ENCODE data around the gene HRH1. TPM values are rescaled to one million over a fixed set of nuclear protein-coding genes. Genes with fewer than 3 reads are reported as not detected.
"Not testable (repeated sequence)": the region's sequence is repeated elsewhere in the genome, so short reads cannot be mapped to it uniquely, and the experiment has no call there.

Gene HRH1
- 10 to 100 TPM; 10.9 to 12.2 (median 11.4) TPM for total RNA-seq

- peak within 1 kb of the TSS; percentile 69 for H3K27ac ChIP-seq
- peak in 1 of 2 donors; percentile 65 for DNase-seq (ENCODE audit: low spot score in 2 of 2)
- no peaks in the 10 kb centered on the region for H3K36me3 ChIP-seq
- H3K27me3 ChIP-seq: peaks cover 10% of the 10 kb centered on the region
- H3K4me3 ChIP-seq: peak within 1 kb of the TSS; percentile 64
- under 1% methylated on average over 40 of the region's 98 CpGs for WGBS
- H3K9me3 ChIP-seq: no peaks in the 10 kb centered on the region
- no peak for TF ChIP-seq POLR2AphosphoS5 (IDR thresholded peaks at IDR 0.05)
- TF ChIP-seq POLR2A (IDR thresholded peaks at IDR 0.05): peak in 1 of 2 donors; percentile 18
- peaks cover 27% of the 10 kb centered on the region for H3K4me1 ChIP-seq
Measured at GRCh38 chr3:11154036-11154952, at the start of gene HRH1. Gene HRH1 (plus strand): TSS chr3:11154493. CDS start chr3:11259038, 104,545 bp downstream.

- not testable (repeated sequence) for H3K27ac ChIP-seq; H3K9me3 ChIP-seq; H3K4me1 ChIP-seq; H3K27me3 ChIP-seq; H3K4me3 ChIP-seq; H3K36me3 ChIP-seq; DNase-seq (ENCODE audit: low spot score in 2 of 2)
- WGBS: 98% methylated on average over 2 of the region's 2 CpGs
Measured at GRCh38 chr3:11113316-11113715, 41.0 kb upstream of the HRH1 start.

- 95% methylated on average over 3 of the region's 3 CpGs for WGBS
- DNase-seq (ENCODE audit: low spot score in 2 of 2): no peak
- TF ChIP-seq CTCF (IDR thresholded peaks at IDR 0.05): no peak
- no peak for TF ChIP-seq POLR2AphosphoS5 (IDR thresholded peaks at IDR 0.05)
- TF ChIP-seq EP300 (IDR thresholded peaks at IDR 0.05): no peak
- TF ChIP-seq POLR2A (IDR thresholded peaks at IDR 0.05): no peak
- Histone ChIP-seq H3K36me3 (no peaks in the 10 kb centered on the region), H3K4me3 (no peak overlapping the region), H3K27me3 (peaks cover 9% of the 10 kb centered on the region), H3K27ac (no peak overlapping the region), H3K9me3 (peaks cover 5% of the 10 kb centered on the region), H3K4me1 (no peaks in the 10 kb centered on the region)
Measured at GRCh38 chr3:11115548-11115947, 38.7 kb upstream of the HRH1 start.

- Histone ChIP-seq H3K9me3 (peaks cover 5% of the 10 kb centered on the region), H3K27me3 (peaks cover 9% of the 10 kb centered on the region), H3K27ac (no peak overlapping the region), H3K4me1 (no peaks in the 10 kb centered on the region), H3K4me3 (no peak overlapping the region), H3K36me3 (no peaks in the 10 kb centered on the region)
- TF ChIP-seq CTCF (IDR thresholded peaks at IDR 0.05) (no peak), POLR2A (IDR thresholded peaks at IDR 0.05) (no peak), POLR2AphosphoS5 (IDR thresholded peaks at IDR 0.05) (no peak), EP300 (IDR thresholded peaks at IDR 0.05) (no peak)
- no peak for DNase-seq (ENCODE audit: low spot score in 2 of 2)
- 83% methylated on average over 8 of the region's 8 CpGs for WGBS
Measured at GRCh38 chr3:11116336-11117059, 37.8 kb upstream of the HRH1 start.

GRCh38 chr3:11117591-11117990 lies 36.7 kb upstream of the HRH1 start:
- WGBS: 77% methylated on average over 5 of the region's 10 CpGs
- H3K27me3 ChIP-seq: no peaks in the 10 kb centered on the region
- no peak for DNase-seq (ENCODE audit: low spot score in 2 of 2)
- H3K4me3 ChIP-seq: no peak overlapping the region
- H3K27ac ChIP-seq: no peak overlapping the region
- TF ChIP-seq POLR2A (IDR thresholded peaks at IDR 0.05) (no peak), POLR2AphosphoS5 (IDR thresholded peaks at IDR 0.05) (no peak), EP300 (IDR thresholded peaks at IDR 0.05) (no peak), CTCF (IDR thresholded peaks at IDR 0.05) (no peak)
- no peaks in the 10 kb centered on the region for H3K36me3 ChIP-seq
- H3K4me1 ChIP-seq: no peaks in the 10 kb centered on the region
- peaks cover 5% of the 10 kb centered on the region for H3K9me3 ChIP-seq

GRCh38 chr3:11118181-11118682 lies 36.1 kb upstream of the HRH1 start:
- H3K27ac ChIP-seq: no peak overlapping the region
- H3K4me1 ChIP-seq: no peaks in the 10 kb centered on the region
- H3K36me3 ChIP-seq: no peaks in the 10 kb centered on the region
- no peaks in the 10 kb centered on the region for H3K27me3 ChIP-seq
- 59% methylated on average over 8 of the region's 8 CpGs for WGBS
- no peak overlapping the region for H3K4me3 ChIP-seq
- TF ChIP-seq POLR2A (IDR thresholded peaks at IDR 0.05) (no peak), EP300 (IDR thresholded peaks at IDR 0.05) (no peak), POLR2AphosphoS5 (IDR thresholded peaks at IDR 0.05) (no peak), CTCF (IDR thresholded peaks at IDR 0.05) (no peak)
- DNase-seq (ENCODE audit: low spot score in 2 of 2): no peak
- H3K9me3 ChIP-seq: peaks cover 5% of the 10 kb centered on the region
